ENCODE measurements around the gene DIAPH1.

Gene DIAPH1

DNA sequence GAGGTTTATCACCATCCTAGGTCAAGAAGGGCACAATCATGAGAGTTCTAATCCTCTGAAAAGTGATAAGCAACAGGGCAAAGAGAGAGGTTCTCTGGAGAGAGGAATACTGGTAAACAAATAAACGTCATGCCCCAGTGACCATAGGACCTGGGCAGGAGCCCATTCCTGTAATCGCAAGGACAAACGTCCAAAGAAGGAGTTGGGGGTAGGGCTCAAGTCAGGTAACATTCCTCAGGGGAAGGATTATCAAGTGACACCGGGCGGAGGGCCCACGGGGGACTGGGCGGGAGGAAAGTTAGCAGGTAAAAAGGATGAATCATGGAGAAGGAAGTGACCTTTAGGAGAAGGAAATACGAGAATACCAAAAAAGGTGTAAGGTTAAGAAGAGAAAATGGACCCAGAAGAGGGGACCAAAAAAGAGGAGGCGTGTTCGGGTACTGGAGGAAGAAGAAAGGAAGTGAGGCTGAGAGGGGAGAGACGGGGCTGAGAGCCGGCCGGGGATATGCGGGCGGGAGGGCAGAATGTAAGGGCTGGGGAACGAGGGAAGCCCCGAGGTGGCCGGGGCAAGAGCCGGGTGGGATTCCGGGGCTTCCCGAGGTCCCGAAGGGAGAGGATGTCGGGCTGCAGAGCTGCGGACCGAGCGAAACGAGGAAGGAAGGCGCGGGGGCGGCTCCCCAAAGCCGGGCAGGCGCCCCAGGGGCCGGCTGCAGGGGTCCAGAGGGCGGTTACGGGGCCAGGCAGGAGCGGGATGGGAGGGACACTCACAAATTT lies 583 bp downstream of the DIAPH1 start (continued):
- TF ChIP-seq ZNF354C (tag by site-specific recombination; IDR thresholded peaks at IDR 0.05; ENCODE audit: borderline replicate concordance, low read depth) (no peak), GLIS2 (tag by site-specific recombination; IDR thresholded peaks at IDR 0.05) (peak; percentile 87), ZBTB8A (tag by site-specific recombination; IDR thresholded peaks at IDR 0.05) (peak; percentile 66), ZNF670 (tag by site-specific recombination; IDR thresholded peaks at IDR 0.05; ENCODE audit: low read depth) (no peak), IKZF3 (tag by site-specific recombination; IDR thresholded peaks at IDR 0.05) (peak; percentile 76), GFI1B (tag by site-specific recombination; IDR thresholded peaks at IDR 0.05) (no peak), ZSCAN23 (tag by site-specific recombination; IDR thresholded peaks at IDR 0.05) (no peak), HOXC10 (CRISPR knock-in tag; IDR thresholded peaks at IDR 0.05) (no peak), ZNF184 (tag by site-specific recombination; IDR thresholded peaks at IDR 0.05) (no peak), ZNF501 (tag by site-specific recombination; IDR thresholded peaks at IDR 0.05) (peak; percentile 65), ZNF16 (tag by site-specific recombination; IDR thresholded peaks at IDR 0.05; ENCODE audit: low read depth) (no peak), MYNN (tag by site-specific recombination; IDR thresholded peaks at IDR 0.05; ENCODE audit: borderline replicate concordance) (no peak), ZSCAN16 (tag by site-specific recombination; IDR thresholded peaks at IDR 0.05) (no peak), BCL11A (tag by site-specific recombination; IDR thresholded peaks at IDR 0.05; ENCODE audit: low read depth) (peak; percentile 66; the same call in 1 of the 2 replicates), ZNF544 (tag by site-specific recombination; IDR thresholded peaks at IDR 0.05) (no peak), TCF7L2 (IDR thresholded peaks at IDR 0.05; ENCODE audit: borderline replicate concordance, low read depth, low read length) (no peak; the same call in 1 of the 2 replicates), ZNF416 (tag by site-specific recombination; IDR thresholded peaks at IDR 0.05) (no peak), ZNF555 (tag by site-specific recombination; conservative IDR thresholded peaks at IDR 0.05) (no peak), SCRT1 (tag by site-specific recombination; IDR thresholded peaks at IDR 0.05; ENCODE audit: borderline replicate concordance) (peak; percentile 25; the same call in 1 of the 2 replicates), KLF16 (tag by site-specific recombination; IDR thresholded peaks at IDR 0.05) (peak; percentile 79), ZNF211 (tag by site-specific recombination; IDR thresholded peaks at IDR 0.05; ENCODE audit: low read depth) (no peak), FEZF1 (tag by site-specific recombination; IDR thresholded peaks at IDR 0.05) (no peak), SP7 (tag by site-specific recombination; IDR thresholded peaks at IDR 0.05) (0 out of 2 replicates have a peak, but pooled peaks have one; percentile 47), ZNF24 (tag by site-specific recombination; IDR thresholded peaks at IDR 0.05) (0 out of 2 replicates have a peak, but pooled peaks have one; percentile 3)
- TF ChIP-seq, protein P1, sequence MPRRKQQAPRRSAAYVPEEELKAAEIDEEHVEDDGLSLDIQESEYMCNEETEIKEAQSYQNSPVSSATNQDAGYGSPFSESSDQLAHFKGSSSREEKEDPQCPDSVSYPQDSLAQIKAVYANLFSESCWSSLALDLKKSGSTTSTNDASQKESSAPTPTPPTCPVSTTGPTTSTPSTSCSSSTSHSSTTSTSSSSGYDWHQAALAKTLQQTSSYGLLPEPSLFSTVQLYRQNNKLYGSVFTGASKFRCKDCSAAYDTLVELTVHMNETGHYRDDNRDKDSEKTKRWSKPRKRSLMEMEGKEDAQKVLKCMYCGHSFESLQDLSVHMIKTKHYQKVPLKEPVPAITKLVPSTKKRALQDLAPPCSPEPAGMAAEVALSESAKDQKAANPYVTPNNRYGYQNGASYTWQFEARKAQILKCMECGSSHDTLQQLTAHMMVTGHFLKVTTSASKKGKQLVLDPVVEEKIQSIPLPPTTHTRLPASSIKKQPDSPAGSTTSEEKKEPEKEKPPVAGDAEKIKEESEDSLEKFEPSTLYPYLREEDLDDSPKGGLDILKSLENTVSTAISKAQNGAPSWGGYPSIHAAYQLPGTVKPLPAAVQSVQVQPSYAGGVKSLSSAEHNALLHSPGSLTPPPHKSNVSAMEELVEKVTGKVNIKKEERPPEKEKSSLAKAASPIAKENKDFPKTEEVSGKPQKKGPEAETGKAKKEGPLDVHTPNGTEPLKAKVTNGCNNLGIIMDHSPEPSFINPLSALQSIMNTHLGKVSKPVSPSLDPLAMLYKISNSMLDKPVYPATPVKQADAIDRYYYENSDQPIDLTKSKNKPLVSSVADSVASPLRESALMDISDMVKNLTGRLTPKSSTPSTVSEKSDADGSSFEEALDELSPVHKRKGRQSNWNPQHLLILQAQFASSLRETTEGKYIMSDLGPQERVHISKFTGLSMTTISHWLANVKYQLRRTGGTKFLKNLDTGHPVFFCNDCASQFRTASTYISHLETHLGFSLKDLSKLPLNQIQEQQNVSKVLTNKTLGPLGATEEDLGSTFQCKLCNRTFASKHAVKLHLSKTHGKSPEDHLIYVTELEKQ (tag by site-specific recombination; IDR thresholded peaks at IDR 0.05; ENCODE audit: borderline replicate concordance) = no peak
- TF ChIP-seq, protein P2, sequence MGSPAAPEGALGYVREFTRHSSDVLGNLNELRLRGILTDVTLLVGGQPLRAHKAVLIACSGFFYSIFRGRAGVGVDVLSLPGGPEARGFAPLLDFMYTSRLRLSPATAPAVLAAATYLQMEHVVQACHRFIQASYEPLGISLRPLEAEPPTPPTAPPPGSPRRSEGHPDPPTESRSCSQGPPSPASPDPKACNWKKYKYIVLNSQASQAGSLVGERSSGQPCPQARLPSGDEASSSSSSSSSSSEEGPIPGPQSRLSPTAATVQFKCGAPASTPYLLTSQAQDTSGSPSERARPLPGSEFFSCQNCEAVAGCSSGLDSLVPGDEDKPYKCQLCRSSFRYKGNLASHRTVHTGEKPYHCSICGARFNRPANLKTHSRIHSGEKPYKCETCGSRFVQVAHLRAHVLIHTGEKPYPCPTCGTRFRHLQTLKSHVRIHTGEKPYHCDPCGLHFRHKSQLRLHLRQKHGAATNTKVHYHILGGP (tag by site-specific recombination; IDR thresholded peaks at IDR 0.05) = no peak
- TF ChIP-seq, protein P3, sequence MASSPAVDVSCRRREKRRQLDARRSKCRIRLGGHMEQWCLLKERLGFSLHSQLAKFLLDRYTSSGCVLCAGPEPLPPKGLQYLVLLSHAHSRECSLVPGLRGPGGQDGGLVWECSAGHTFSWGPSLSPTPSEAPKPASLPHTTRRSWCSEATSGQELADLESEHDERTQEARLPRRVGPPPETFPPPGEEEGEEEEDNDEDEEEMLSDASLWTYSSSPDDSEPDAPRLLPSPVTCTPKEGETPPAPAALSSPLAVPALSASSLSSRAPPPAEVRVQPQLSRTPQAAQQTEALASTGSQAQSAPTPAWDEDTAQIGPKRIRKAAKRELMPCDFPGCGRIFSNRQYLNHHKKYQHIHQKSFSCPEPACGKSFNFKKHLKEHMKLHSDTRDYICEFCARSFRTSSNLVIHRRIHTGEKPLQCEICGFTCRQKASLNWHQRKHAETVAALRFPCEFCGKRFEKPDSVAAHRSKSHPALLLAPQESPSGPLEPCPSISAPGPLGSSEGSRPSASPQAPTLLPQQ (tag by site-specific recombination; IDR thresholded peaks at IDR 0.05) = peak; percentile 84
- TF ChIP-seq, protein P4, sequence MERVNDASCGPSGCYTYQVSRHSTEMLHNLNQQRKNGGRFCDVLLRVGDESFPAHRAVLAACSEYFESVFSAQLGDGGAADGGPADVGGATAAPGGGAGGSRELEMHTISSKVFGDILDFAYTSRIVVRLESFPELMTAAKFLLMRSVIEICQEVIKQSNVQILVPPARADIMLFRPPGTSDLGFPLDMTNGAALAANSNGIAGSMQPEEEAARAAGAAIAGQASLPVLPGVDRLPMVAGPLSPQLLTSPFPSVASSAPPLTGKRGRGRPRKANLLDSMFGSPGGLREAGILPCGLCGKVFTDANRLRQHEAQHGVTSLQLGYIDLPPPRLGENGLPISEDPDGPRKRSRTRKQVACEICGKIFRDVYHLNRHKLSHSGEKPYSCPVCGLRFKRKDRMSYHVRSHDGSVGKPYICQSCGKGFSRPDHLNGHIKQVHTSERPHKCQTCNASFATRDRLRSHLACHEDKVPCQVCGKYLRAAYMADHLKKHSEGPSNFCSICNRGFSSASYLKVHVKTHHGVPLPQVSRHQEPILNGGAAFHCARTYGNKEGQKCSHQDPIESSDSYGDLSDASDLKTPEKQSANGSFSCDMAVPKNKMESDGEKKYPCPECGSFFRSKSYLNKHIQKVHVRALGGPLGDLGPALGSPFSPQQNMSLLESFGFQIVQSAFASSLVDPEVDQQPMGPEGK (tag by site-specific recombination; IDR thresholded peaks at IDR 0.05) = peak; percentile 80
- TF ChIP-seq, protein P5, sequence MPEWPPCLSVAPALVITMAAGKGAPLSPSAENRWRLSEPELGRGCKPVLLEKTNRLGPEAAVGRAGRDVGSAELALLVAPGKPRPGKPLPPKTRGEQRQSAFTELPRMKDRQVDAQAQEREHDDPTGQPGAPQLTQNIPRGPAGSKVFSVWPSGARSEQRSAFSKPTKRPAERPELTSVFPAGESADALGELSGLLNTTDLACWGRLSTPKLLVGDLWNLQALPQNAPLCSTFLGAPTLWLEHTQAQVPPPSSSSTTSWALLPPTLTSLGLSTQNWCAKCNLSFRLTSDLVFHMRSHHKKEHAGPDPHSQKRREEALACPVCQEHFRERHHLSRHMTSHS (tag by site-specific recombination; IDR thresholded peaks at IDR 0.05) = no peak
- TF ChIP-seq, protein P6, sequence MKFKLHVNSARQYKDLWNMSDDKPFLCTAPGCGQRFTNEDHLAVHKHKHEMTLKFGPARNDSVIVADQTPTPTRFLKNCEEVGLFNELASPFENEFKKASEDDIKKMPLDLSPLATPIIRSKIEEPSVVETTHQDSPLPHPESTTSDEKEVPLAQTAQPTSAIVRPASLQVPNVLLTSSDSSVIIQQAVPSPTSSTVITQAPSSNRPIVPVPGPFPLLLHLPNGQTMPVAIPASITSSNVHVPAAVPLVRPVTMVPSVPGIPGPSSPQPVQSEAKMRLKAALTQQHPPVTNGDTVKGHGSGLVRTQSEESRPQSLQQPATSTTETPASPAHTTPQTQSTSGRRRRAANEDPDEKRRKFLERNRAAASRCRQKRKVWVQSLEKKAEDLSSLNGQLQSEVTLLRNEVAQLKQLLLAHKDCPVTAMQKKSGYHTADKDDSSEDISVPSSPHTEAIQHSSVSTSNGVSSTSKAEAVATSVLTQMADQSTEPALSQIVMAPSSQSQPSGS (tag by site-specific recombination; IDR thresholded peaks at IDR 0.05; ENCODE audit: low read depth) = 0 out of 2 replicates have a peak, but pooled peaks have one; percentile 6
